Suprapubic skin (tissue), 3 donors: Measurements from ENCODE around the gene JAML.
"Not testable (repeated sequence)": the region's sequence is repeated elsewhere in the genome, so short reads cannot be mapped to it uniquely, and the experiment has no call there.

Experiments
- POLR2AphosphoS5 ChIP-seq, 3 donors: sonication (generic); formaldehyde crosslinking; IDR thresholded peaks; one replicate each; pipeline ENCODE4 v1.6.1; 2017; ENCODE audit warnings: antibody characterized with exemption in 3 of 3
- TF ChIP-seq, protein P1 (sequence below), 2 donors: fragments of 200-600 bp in 1 of 2; fragments of 450-650 bp in 1 of 2; sonication (generic) in 1 of 2; IDR thresholded peaks; one replicate each; pipeline ENCODE4 v1.5.1; 2016 to 2019; ENCODE audit warnings: antibody characterized with exemption in 2 of 2, mild to moderate bottlenecking in 1 of 2, moderate library complexity in 1 of 2

DNA sequence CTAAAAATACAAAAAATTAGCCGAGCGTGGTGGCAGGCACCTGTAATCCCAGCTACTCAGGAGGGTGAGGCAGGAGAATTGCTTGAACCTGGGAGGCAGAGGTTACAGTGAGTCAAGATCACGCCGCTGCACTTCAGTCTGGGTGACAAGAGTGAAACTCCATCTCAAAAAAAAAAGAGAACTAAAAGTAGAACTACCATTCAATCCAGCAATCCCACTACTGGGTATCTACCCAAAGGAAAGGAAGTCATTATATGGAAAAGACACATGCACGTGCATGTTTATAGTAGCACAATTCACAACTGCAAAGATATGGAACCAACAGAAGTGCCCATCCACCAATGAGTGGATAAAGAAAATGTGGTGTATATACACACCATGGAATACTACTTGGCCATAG is 41.1 kb downstream of the JAML start:
- not testable (repeated sequence) for TF ChIP-seq POLR2AphosphoS5 (IDR thresholded peaks at IDR 0.05)
- TF ChIP-seq, protein P1, sequence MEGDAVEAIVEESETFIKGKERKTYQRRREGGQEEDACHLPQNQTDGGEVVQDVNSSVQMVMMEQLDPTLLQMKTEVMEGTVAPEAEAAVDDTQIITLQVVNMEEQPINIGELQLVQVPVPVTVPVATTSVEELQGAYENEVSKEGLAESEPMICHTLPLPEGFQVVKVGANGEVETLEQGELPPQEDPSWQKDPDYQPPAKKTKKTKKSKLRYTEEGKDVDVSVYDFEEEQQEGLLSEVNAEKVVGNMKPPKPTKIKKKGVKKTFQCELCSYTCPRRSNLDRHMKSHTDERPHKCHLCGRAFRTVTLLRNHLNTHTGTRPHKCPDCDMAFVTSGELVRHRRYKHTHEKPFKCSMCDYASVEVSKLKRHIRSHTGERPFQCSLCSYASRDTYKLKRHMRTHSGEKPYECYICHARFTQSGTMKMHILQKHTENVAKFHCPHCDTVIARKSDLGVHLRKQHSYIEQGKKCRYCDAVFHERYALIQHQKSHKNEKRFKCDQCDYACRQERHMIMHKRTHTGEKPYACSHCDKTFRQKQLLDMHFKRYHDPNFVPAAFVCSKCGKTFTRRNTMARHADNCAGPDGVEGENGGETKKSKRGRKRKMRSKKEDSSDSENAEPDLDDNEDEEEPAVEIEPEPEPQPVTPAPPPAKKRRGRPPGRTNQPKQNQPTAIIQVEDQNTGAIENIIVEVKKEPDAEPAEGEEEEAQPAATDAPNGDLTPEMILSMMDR (IDR thresholded peaks at IDR 0.05) = not testable (repeated sequence)
